ENCODE data around the gene AIFM3.

GRCh38 chr22:20977019-20977418 is 10.0 kb downstream of the AIFM3 start:
- TF ChIP-seq ARNTL (CRISPR knock-in tag; IDR thresholded peaks at IDR 0.05; ENCODE audit: borderline replicate concordance, low read depth) (no peak), OSR1 (CRISPR knock-in tag; IDR thresholded peaks at IDR 0.05) (no peak), RARB (CRISPR knock-in tag; IDR thresholded peaks at IDR 0.05) (no peak), ZNF8 (CRISPR knock-in tag; IDR thresholded peaks at IDR 0.05) (no peak), ZNF70 (CRISPR knock-in tag; IDR thresholded peaks at IDR 0.05) (no peak), PATZ1 (CRISPR knock-in tag; IDR thresholded peaks at IDR 0.05; ENCODE audit: borderline replicate concordance) (no peak), BACH2 (CRISPR knock-in tag; IDR thresholded peaks at IDR 0.05; ENCODE audit: borderline replicate concordance) (no peak), ESRRG (CRISPR knock-in tag; IDR thresholded peaks at IDR 0.05) (no peak), TOX (CRISPR knock-in tag; IDR thresholded peaks at IDR 0.05; ENCODE audit: borderline replicate concordance) (no peak)

All from SK-N-SH treated with all-trans-retinoic acid at 6 μM for 48 hours (cell line).